GM13976 (cell line): Measurements from ENCODE around the gene KRT34.
"Not testable (repeated sequence)": the region's sequence is repeated elsewhere in the genome, so short reads cannot be mapped to it uniquely, and the experiment has no call there.

Experiments
- DNase-seq: peaks from one replicate; pipeline ENCODE4 v3.0.0; 2012; ENCODE audit warnings: low spot score
- in situ Hi-C: fragments of 300-500 bp; cut with MboI; formaldehyde crosslinking; loops from one replicate; pipeline ENCODE4 v1.12.0; 2022; ENCODE audit warnings: low sequenced_read_pairs, mixed read lengths, inconsistent platforms; ENCODE audit not compliant: unreplicated experiment
- TF ChIP-seq, protein P1 (sequence below): IDR thresholded peaks from 2 replicates; pipeline ENCODE4 v1.5.1; 2012; ENCODE audit warnings: borderline replicate concordance, mild to moderate bottlenecking; ENCODE audit not compliant: insufficient read depth; ENCODE audit errors: extremely low read depth, missing control alignments, control extremely low read depth

KRT34 gene

DNA sequence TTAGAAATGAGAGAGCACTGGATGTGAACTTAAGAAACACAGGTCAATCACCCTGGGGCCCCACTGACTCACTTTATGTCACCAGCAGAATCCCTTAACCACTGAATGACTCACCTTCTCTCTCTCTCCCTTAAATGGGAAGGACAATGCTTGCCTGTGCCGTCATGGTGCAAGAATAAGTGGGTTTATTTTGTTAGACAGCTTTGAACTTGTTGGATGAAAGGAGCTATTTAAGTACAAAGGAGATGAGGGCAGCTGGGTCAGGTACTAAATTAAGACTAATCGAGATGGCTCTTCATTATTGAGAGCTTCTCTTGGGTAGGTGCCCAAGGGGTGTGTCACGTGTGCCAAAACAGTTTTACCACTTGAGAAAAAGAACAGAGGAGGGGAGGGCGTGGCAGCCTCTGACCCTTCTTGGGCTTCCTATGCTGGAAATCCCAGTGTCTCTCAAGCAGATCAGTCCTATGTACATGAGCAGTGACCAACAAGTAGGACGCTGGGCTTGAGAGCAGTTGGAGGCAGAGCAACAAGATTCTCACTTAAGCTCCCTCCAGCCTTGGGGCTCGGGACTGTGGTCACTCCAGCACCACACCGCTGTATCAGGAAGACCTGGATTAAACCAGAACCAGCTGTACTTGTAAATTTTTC lies 22.0 kb upstream of the KRT34 start:
- DNase-seq: no peak

GRCh38 chr17:41403404-41404023 lies 21.4 kb upstream of the KRT34 start:
- in situ Hi-C loops: no loop called here
- no peak for DNase-seq

More for the DNA sequence above, 22.0 kb upstream of the KRT34 start:
- TF ChIP-seq, protein P1, sequence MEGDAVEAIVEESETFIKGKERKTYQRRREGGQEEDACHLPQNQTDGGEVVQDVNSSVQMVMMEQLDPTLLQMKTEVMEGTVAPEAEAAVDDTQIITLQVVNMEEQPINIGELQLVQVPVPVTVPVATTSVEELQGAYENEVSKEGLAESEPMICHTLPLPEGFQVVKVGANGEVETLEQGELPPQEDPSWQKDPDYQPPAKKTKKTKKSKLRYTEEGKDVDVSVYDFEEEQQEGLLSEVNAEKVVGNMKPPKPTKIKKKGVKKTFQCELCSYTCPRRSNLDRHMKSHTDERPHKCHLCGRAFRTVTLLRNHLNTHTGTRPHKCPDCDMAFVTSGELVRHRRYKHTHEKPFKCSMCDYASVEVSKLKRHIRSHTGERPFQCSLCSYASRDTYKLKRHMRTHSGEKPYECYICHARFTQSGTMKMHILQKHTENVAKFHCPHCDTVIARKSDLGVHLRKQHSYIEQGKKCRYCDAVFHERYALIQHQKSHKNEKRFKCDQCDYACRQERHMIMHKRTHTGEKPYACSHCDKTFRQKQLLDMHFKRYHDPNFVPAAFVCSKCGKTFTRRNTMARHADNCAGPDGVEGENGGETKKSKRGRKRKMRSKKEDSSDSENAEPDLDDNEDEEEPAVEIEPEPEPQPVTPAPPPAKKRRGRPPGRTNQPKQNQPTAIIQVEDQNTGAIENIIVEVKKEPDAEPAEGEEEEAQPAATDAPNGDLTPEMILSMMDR: no peak
- in situ Hi-C loops: no loop called here

GRCh38 chr17:41402161-41402560 lies 20.1 kb upstream of the KRT34 start:
- TF ChIP-seq, protein P1: no peak
- in situ Hi-C loops: no loop called here
- no peak for DNase-seq

More at GRCh38 chr17:41403404-41404023, 21.4 kb upstream of the KRT34 start:
- TF ChIP-seq, protein P1: no peak

DNA sequence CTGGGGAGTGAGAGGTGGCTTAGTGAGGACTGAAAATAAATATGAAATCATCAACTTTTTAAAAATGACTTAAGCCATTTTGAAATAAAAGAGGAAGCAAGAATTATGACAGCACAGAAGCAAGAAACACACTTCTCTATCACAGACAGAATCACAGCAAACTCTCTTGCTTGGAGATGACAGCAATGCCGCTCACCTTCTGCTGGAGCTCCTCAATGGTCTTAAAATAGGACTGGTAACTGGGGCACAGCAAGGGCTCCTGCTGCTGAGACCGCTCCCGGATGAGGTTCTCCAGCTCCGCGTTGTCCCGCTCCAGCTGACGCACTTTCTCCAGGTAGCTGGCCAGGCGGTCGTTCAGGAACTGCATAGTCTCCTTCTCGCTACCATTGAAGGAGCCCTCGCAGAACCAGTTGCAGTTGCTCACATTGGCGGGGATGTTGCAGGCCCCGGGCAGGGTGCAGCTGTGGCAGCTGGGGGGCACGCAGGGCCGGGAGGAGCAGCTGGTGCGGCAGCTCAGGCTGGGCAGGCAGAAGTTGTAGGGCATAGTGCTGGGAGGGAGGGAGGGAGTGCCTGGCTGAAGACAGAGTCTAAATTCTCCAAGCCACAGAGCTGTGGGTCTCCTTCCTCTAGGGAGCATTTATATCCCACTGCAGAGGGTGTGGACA lies 15.0 kb upstream of the KRT34 start, which contains the start of gene KRT31:
KRT31 (minus strand) TSS at position 613 of the 665 bp plus-strand sequence; CDS start at position 544, 69 bp downstream.
- in situ Hi-C loops: no loop called here
- DNase-seq: no peak
- TF ChIP-seq, protein P1: no peak

- in situ Hi-C loops: no loop called here
- DNase-seq: no peak
- TF ChIP-seq, protein P1: no peak
These were observed 14.2 kb upstream of the KRT34 start for GRCh38 chr17:41396340-41396739.

DNA sequence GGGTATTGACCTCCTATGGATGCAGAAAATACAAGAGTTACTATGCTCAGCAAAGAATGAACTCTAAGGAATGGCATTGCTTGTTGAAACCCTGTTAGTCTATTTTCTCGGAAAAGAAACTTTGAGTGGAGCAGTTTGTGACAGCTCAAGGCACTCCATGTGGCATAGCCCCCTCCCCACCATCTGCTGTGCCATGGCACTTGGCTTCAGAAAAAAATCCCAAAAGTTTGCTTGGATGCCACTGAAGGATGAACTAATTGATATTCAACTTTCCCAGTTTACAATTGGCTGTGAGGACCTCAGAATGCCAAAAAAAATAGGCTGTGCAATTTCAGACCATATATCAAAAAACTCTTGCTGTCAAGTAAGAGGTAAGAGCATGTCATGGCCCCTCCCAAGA lies 13.5 kb upstream of the KRT34 start:
- DNase-seq: no peak
- in situ Hi-C loops: no loop called here

GRCh38 chr17:41395044-41395443 lies 12.9 kb upstream of the KRT34 start:
- in situ Hi-C loops, DNase-seq: not testable (repeated sequence)

More for the DNA sequence above, 13.5 kb upstream of the KRT34 start:
- TF ChIP-seq, protein P1: no peak
